ENCODE data around the gene STX17.

STX17 gene

GRCh38 chr9:99894826-99895225, 11.6 kb upstream of the STX17 start:
- DNase-seq = no peak
- no peak for TF ChIP-seq CTCF (IDR thresholded peaks at IDR 0.05; ENCODE audit: low read depth, low read length)
- H3K27me3 ChIP-seq (ENCODE audit: insufficient read depth, low read depth, severe bottlenecking) = no peaks in the 10 kb centered on the region
- no peak overlapping the region for H3K27ac ChIP-seq
- no peaks in the 10 kb centered on the region for H3K36me3 ChIP-seq
- H3K9me3 ChIP-seq (ENCODE audit: severe bottlenecking) = no peaks in the 10 kb centered on the region
- H3K4me3 ChIP-seq (ENCODE audit: low read depth, low read length) = no peak overlapping the region

GRCh38 chr9:99895510-99895909, 10.9 kb upstream of the STX17 start:
- no peaks in the 10 kb centered on the region for H3K36me3 ChIP-seq
- TF ChIP-seq CTCF (IDR thresholded peaks at IDR 0.05; ENCODE audit: low read depth, low read length) = no peak

GRCh38 chr9:99896119-99896518, 10.3 kb upstream of the STX17 start:
- Histone ChIP-seq H3K27ac (no peak overlapping the region), H3K9me3 (ENCODE audit: severe bottlenecking) (no peaks in the 10 kb centered on the region), H3K27me3 (ENCODE audit: insufficient read depth, low read depth, severe bottlenecking) (no peaks in the 10 kb centered on the region), H3K4me3 (ENCODE audit: low read depth, low read length) (no peak overlapping the region), H3K36me3 (no peaks in the 10 kb centered on the region)
- no peak for DNase-seq
- no peak for TF ChIP-seq CTCF (IDR thresholded peaks at IDR 0.05; ENCODE audit: low read depth, low read length)

More at GRCh38 chr9:99895510-99895909, 10.9 kb upstream of the STX17 start:
- Histone ChIP-seq H3K4me3 (ENCODE audit: low read depth, low read length) (no peak overlapping the region), H3K27me3 (ENCODE audit: insufficient read depth, low read depth, severe bottlenecking) (no peaks in the 10 kb centered on the region), H3K27ac (no peak overlapping the region), H3K9me3 (ENCODE audit: severe bottlenecking) (no peaks in the 10 kb centered on the region)
- DNase-seq = no peak

GRCh38 chr9:99903393-99903792, 3.1 kb upstream of the STX17 start:
- Histone ChIP-seq H3K27me3 (ENCODE audit: insufficient read depth, low read depth, severe bottlenecking) (no peaks in the 10 kb centered on the region), H3K4me3 (ENCODE audit: low read depth, low read length) (no peak overlapping the region), H3K9me3 (ENCODE audit: severe bottlenecking) (peaks cover 4% of the 10 kb centered on the region), H3K36me3 (peaks cover 5% of the 10 kb centered on the region), H3K27ac (no peak overlapping the region)
- DNase-seq = no peak
- TF ChIP-seq CTCF (IDR thresholded peaks at IDR 0.05; ENCODE audit: low read depth, low read length) = no peak

- H3K36me3 ChIP-seq = peaks cover 5% of the 10 kb centered on the region
- peak overlapping the region; percentile 96 for H3K27ac ChIP-seq
- no peaks in the 10 kb centered on the region for H3K27me3 ChIP-seq (ENCODE audit: insufficient read depth, low read depth, severe bottlenecking)
- TF ChIP-seq CTCF (IDR thresholded peaks at IDR 0.05; ENCODE audit: low read depth, low read length) = no peak
- peaks cover 4% of the 10 kb centered on the region for H3K9me3 ChIP-seq (ENCODE audit: severe bottlenecking)
- DNase-seq = peak; percentile 25
- H3K4me3 ChIP-seq (ENCODE audit: low read depth, low read length) = peak overlapping the region; percentile 93
Measured at GRCh38 chr9:99905833-99906402, 536 bp upstream of the STX17 start.

GRCh38 chr9:99907208-99907532, 716 bp downstream of the STX17 start:
- Histone ChIP-seq H3K4me3 (ENCODE audit: low read depth, low read length) (peak overlapping the region; percentile 93), H3K27ac (peak overlapping the region; percentile 96), H3K9me3 (ENCODE audit: severe bottlenecking) (peaks cover 4% of the 10 kb centered on the region), H3K36me3 (peaks cover 5% of the 10 kb centered on the region), H3K27me3 (ENCODE audit: insufficient read depth, low read depth, severe bottlenecking) (no peaks in the 10 kb centered on the region)
- DNase-seq = no peak
- TF ChIP-seq CTCF (IDR thresholded peaks at IDR 0.05; ENCODE audit: low read depth, low read length) = no peak
